ENCODE results near the gene ASB16. TPM values are rescaled to one million over a fixed set of nuclear protein-coding genes. Genes with fewer than 3 reads are reported as not detected.

The ASB16 gene
- total and polyA plus RNA-seq, 2 donors (not counting 3 experiments of a cell fraction or from before 2014, with no cell fraction given), result not detected

DNA sequence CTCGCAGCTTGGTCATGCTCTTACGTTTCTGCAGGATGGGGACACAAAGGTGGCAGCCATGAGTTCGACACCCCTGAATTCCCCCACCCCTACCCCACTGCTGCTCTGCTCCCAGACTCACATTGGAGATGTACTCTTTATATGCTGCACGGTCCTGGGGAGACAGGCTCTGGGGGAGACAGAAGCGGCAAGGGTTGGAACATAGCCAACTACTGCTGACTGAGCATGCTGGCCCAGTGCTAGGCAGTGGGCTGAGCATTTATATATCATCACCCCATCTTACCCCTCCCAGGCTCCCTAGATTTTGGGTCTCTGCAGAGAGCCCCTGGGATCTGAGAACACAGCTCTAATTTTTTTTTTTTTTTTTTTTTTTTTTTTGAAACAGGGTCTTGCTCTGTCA lies 37.2 kb downstream of the ASB16 start:
- Histone ChIP-seq H3K9me1 (replicated peaks; ENCODE audit: control insufficient read depth, extremely low read depth, insufficient read depth, low read length) (no peaks in the 10 kb centered on the region), H3K4me2 (ENCODE audit: insufficient read depth, low read length) (no peak overlapping the region), H3K27me3 (ENCODE audit: control insufficient read depth in 2 of 2, insufficient read depth in 2 of 2, low read length in 2 of 2) (no peaks in the 10 kb centered on the region), H3K9ac (replicated peaks; ENCODE audit: extremely low read depth, insufficient read depth, low read length) (no peak overlapping the region), H3K36me3 (ENCODE audit: control insufficient read depth in 2 of 2, extremely low read depth in 1 of 2, insufficient read depth in 2 of 2, low read length in 2 of 2) (peaks cover 8 to 31% of the 10 kb centered on the region in 2 experiments), H3K9me3 (replicated peaks; ENCODE audit: control insufficient read depth, insufficient read depth, low read length) (no peaks in the 10 kb centered on the region), H3K4me1 (ENCODE audit: control insufficient read depth, extremely low read depth, insufficient read depth, low read length) (peaks cover 13% of the 10 kb centered on the region), H3K27ac (ENCODE audit: insufficient read depth, low read depth, low read length) (no peak overlapping the region), H3K79me2 (ENCODE audit: control insufficient read depth, insufficient read depth, low read length) (no peaks in the 10 kb centered on the region), H2AFZ (ENCODE audit: low read depth, low read length) (no peak overlapping the region), H3K4me3 (replicated peaks in 1 of 3; ENCODE audit: insufficient read depth in 1 of 3, low read depth in 1 of 3, low read length in 3 of 3) (no peak overlapping the region), H4K20me1 (replicated peaks; ENCODE audit: control insufficient read depth, extremely low read depth, insufficient read depth, low read length) (no peaks in the 10 kb centered on the region)
- CTCF ChIA-PET, result interaction anchor here (1.0 kb wide), 2 partner anchors 122 to 138 kb away, joined by 3 read pairs; no protein-coding TSS in a partner anchor
- intact Hi-C loops (cut with micrococcal nuclease) (no loop called here), dilution Hi-C loops (cut with MboI; ENCODE audit: extremely low pct_ligation_motif_present, low sequenced_read_pairs) (no loop called here)
- TF ChIP-seq POLR2A (IDR thresholded peaks at IDR 0.05; ENCODE audit: low read depth, low read length), result no peak
- TF ChIP-seq, protein P1, sequence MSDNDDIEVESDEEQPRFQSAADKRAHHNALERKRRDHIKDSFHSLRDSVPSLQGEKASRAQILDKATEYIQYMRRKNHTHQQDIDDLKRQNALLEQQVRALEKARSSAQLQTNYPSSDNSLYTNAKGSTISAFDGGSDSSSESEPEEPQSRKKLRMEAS (IDR thresholded peaks at IDR 0.05; ENCODE audit: insufficient read depth, insufficient read length), result no peak
- TF ChIP-seq, protein P2, sequence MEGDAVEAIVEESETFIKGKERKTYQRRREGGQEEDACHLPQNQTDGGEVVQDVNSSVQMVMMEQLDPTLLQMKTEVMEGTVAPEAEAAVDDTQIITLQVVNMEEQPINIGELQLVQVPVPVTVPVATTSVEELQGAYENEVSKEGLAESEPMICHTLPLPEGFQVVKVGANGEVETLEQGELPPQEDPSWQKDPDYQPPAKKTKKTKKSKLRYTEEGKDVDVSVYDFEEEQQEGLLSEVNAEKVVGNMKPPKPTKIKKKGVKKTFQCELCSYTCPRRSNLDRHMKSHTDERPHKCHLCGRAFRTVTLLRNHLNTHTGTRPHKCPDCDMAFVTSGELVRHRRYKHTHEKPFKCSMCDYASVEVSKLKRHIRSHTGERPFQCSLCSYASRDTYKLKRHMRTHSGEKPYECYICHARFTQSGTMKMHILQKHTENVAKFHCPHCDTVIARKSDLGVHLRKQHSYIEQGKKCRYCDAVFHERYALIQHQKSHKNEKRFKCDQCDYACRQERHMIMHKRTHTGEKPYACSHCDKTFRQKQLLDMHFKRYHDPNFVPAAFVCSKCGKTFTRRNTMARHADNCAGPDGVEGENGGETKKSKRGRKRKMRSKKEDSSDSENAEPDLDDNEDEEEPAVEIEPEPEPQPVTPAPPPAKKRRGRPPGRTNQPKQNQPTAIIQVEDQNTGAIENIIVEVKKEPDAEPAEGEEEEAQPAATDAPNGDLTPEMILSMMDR (IDR thresholded peaks at IDR 0.05; ENCODE audit: extremely low read depth in 1 of 2, insufficient read depth in 1 of 2, low read depth in 1 of 2, low read length in 2 of 2), result no peak
- TF ChIP-seq POLR2AphosphoS5 (IDR thresholded peaks at IDR 0.05; ENCODE audit: insufficient read depth, low read depth, low read length), result no peak
- no peak for TF ChIP-seq MYC (IDR thresholded peaks at IDR 0.05; ENCODE audit: low read depth, low read length)
- TF ChIP-seq GATA2 (IDR thresholded peaks at IDR 0.05; ENCODE audit: insufficient read depth, insufficient read length, low read depth, low read length), result no peak
- no peak for TF ChIP-seq FOS (IDR thresholded peaks at IDR 0.05; ENCODE audit: borderline replicate concordance, insufficient read depth, low read length)
- no peak for TF ChIP-seq EZH2 (IDR thresholded peaks at IDR 0.05; ENCODE audit: borderline replicate concordance, low read depth, low read length, severe bottlenecking)
- TF ChIP-seq JUN (IDR thresholded peaks at IDR 0.05; ENCODE audit: borderline replicate concordance, insufficient read depth, insufficient read length, low read depth), result no peak
- POLR2A ChIA-PET, result no interaction called here
- DNase-seq (ENCODE audit: low read depth, low spot score) (no peak), FAIRE-seq (no peak)
- BruUV-seq (replicated peaks), result no TSS peak

All from endothelial cell of umbilical vein (primary cell).